GM12891 (cell line): Measurements from ENCODE around the gene TREX2.

ENCODE experiments used
- PAX5 ChIP-seq: IDR thresholded peaks from 2 replicates; pipeline ENCODE4 v1.6.1; 2011; ENCODE audit warnings: low read length, moderate library complexity, mild to moderate bottlenecking; ENCODE audit not compliant: insufficient read depth, severe bottlenecking
- POLR2A ChIP-seq: IDR thresholded peaks from 2 replicates; pipeline ENCODE4 v1.6.1; 2011; ENCODE audit warnings: low read depth, low read length, control low read depth
- POLR2AphosphoS5 ChIP-seq: IDR thresholded peaks from 2 replicates; pipeline ENCODE4 v1.6.1; 2011; ENCODE audit warnings: low read depth, low read length, control low read depth
- SPI1 ChIP-seq: IDR thresholded peaks from 2 replicates; pipeline ENCODE4 v1.6.1; 2011; ENCODE audit warnings: low read depth, low read length, control low read depth
- TAF1 ChIP-seq: IDR thresholded peaks from 2 replicates; pipeline ENCODE4 v1.6.1; 2011; ENCODE audit warnings: low read depth, low read length, control low read depth

GRCh38 chrX:153396320-153397195, 49.3 kb downstream of the TREX2 start:
- TF ChIP-seq SPI1 (no peak), POLR2A (no peak), POLR2AphosphoS5 (no peak), TAF1 (no peak), PAX5 (no peak)
